Activated CD4-positive, CD25-positive, alpha-beta regulatory T cell treated with anti-CD3 and anti-CD28 coated beads, Interleukin-2, amount 50 U/mL, for 72 hours (primary cell): ENCODE measurements around the gene CCDC157.
"Not testable (repeated sequence)": the region's sequence is repeated elsewhere in the genome, so short reads cannot be mapped to it uniquely, and the experiment has no call there.

Source experiments
- DNase-seq: peaks from one replicate; pipeline ENCODE4 v3.0.0; 2021

CCDC157 gene

DNA sequence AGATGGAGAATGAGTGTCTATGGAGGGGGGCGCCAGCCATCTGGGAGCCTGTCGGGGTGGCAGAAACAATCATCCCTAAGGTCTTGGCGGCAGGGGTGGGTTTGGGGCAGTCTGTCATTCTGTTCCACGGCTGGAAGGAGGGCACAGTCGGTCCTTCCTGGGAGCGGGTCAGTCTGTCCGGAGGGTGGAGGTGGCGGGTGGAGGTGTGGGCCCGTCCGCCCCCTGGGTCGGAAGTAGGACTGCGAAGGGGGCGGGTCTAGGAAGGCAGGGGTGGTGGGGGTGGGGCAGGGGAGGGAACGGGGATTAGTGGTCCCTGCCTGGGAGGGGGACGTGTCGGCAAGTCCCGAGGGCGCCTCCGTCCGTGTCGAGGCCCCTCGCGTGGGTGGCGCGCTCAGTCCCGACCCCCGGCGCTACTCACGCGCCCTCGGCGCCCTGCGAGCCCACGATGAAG is 30.5 kb upstream of the CCDC157 start:
- no peak for DNase-seq

DNA sequence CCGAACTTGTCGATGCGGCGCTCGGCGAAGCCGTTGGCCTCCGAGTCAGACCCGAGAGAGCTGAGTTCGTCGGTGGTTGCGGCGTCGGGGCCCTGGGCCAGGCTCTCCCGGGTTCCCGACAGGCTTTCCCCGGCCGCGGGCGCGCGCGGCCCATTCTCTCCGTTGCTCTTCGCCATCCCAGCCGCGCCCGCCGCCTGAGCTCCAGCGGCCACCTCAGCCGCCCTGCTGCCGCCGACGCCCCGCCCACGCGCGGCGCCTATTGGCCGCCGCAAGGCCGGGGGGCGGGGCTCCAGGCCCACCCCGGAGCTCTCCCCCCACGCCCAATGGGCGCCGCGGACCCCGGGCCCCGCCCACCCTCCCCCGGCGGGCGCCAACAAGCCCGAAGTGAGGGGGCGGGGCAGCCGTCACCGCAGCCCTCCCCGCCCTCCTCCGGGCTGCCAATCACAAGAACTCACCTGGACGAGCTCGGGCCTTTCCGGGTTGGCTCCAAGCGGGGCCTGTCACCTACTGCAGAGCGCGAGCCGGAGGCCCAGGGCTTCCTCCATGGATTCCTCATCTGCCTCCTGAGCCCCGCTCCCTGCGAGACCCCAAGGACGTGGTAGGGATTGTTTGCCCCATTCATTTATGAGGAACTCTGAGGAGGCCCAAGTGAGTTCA is 30.0 kb upstream of the CCDC157 start, which contains the start of gene TBC1D10A:
Gene TBC1D10A (minus strand): TSS at position 236 of the 657 bp plus-strand sequence. CDS start 60 bp downstream, at position 176.
- peak; percentile 86 for DNase-seq

DNA sequence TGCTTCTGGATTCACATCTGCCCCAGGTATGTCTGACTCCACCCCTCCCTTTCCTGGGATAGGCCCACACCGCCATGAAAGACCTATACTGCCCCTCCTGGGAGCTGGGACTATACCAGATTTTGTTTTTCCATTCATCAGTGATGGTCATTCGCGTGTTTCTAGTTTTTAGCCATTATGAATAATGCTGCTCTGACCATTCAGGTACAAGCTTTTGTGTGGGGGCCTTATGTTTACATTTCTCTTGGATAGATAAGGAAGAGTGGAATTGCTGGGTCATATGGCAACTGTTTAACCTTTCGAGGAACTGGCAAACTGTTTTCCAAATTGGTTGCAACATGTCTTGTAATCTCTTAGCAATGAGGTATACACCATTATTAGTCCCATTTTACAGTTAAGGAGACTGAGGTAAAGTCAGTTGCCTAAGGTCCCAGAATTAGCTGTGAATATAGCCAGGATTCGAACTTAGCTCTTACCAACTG is 28.9 kb upstream of the CCDC157 start:
- no peak for DNase-seq

DNA sequence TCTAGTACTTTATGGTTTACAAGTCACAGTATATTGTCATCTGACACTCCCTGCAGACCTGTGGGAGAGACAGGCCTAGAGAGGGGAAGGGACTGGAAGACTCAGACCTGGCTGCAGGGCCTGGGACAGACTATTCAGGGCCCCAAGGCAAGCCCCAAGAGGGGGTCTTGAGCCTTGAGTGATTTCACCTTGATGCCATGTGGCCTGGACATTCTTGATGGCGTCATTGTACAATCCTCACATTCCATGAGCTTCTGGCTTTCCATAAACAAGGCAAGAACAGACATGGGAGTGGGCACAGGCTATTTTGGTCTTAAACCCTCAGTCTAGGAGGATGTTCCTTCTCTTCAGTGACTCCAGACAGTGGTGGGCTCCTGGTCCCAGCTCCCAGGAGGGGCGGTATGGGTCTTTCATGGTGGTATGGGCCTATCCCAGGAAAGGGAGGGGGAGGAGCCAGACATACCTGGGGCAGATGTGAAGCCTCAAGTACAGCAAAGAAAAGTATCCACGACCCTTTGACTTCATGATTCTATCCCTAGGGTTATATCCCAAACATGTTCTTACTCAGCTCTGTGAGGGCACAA is 28.2 kb upstream of the CCDC157 start:
- DNase-seq = no peak

DNA sequence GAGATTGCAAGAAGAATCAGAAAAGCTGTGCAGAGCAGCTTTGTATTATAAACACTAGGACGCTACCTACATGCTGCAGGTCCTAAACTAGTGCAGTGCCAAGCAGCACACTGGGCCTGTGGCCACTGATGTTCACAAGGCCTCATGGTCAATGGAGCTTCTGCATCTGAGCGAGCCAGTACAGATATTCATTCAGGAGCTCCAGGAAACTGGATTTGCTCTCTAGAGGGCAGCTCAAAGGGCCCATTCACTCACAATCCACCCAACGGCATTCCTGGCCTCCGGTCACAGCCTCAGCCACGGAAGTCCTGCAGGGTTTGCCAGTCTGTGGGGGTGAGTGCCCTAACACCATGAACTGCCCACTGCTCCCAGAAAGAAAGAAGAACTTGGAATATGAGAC is 24.3 kb upstream of the CCDC157 start:
- DNase-seq = no peak

DNA sequence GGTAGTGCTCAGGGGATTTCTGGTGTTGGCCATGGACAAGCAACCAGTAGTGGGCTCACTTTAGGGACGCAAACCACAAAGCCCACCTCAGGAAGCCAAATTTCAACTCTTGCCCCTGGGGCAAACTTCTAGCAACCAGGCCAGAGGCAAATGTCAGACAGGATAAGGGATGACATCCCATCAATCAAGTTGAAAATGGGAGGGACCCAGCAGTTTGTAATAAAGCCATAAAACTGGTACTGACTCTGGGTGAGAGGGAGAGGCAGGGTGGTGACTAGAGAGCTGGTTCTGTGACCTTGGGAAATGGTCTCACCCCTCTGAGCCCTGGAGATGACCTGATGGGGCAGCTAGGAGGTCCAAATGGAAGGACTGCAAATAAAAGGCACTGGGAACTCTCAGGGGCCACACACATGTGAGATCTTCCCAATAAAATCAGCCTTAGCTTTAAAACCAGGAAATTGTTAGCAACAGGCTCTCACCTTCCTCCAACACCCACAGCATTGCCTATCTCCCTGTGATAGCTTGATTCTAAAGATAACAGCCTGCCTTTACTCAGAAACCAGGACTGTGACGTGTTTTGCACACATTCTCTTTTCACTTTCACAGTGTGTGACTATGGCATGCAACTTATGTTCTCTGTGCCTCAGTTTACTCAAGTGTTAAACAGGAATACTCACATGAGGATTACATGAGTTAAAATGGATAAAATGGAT is 23.7 kb upstream of the CCDC157 start:
- no peak for DNase-seq

DNA sequence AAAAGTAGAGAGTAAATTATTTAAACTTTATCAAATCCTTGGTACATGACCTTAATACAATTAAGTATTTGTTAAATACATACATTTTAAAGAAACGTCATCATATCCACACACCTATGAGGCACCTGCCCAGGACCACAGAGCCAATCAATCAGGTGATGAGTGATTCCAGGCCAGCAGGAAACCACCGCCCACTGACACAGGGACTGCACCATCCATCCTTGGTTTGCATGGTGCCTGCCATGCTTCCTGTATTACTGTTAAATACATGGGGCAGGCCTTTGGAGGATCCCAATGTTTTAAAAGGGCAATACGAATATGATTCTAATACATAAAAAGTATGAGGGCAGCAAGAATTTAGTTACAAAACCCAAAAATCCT is 23.1 kb upstream of the CCDC157 start:
- no peak for DNase-seq

DNA sequence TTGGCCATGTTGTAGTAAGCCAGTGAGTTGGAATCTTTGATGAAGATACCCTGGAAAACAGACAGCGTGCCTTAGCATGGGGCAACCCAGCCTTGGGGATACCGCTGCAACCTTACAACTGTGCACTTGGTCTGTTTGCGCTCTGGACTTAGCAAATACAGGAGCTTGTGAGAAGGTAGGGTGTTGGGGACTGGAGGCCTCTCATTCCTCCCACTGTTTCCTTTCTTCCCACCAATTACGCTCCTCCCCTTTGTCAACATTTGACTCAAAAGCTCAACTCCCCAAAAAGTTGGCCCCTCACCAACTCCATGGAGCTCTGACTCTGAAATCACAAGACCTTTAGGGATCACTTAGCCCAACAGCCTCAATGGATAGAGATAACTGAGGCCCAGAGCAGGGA is 22.2 kb upstream of the CCDC157 start:
- DNase-seq = no peak

DNA sequence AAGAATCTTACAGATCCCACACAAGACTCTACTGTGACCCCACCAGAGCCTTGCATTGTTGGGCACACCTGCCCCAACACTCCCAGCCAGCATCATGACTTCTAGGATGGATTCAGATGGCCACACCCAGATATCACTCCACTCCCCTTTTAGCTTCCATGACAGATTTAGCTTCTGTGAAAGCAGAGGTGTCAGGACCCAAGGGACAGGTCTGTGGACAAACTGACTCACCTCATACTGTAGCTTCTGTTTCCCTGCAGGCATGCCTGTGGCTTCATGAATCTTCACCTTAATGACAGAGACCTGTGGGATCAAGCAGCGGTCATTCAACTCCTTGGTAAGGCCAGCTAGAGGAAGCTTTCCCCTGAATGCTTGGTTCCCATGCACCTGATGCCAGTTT is 21.6 kb upstream of the CCDC157 start:
- DNase-seq = no peak

DNA sequence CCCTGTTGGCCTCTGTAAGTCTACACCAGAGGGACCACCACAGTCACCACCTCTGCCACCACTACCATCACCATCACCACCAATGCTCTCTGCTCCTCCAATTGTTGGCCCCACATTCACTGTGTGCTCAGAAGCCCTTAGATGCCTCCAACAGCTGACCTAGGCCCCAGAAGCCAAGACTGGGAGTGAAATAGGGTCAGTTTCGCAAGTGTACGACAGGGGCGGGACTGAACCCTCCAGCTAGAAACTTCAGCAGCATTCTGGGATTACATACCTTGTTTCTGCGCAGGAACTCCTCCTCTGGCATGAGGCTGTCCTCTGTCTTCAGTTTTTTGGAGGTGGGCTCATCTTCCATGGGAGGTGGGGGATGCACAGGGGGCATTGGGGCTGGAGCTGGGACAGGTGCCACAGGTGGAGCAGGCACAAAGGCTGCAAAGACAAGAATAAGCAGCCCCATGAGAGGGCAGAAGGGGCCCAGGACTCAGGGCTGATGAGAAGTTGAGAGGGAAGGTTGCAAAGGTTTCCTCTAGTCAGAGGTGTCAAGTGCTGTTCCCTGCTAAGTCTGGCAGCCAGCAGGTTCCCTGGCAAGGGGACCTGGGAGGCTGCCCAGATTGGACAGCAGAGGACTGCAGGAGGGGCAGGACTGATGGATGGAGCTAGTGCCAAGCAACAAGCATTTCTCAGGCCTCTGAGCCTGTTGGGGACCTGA is 19.9 kb upstream of the CCDC157 start:
- no peak for DNase-seq

DNA sequence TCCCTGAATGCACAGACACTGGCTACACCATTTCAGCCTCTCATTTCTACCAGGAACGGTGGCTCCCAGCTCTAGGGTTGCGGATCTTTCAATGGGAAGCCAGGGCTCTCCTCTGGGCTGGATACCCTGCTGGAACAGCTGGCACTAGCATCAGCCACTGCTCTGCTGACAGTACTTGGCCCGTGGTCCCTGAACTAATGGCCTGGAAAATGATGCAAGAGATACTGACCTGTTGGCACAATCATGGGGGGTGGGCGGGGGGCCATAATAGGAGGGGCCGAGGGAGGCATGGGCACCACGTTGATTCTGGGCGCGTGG is 19.4 kb upstream of the CCDC157 start:
- DNase-seq = no peak

DNA sequence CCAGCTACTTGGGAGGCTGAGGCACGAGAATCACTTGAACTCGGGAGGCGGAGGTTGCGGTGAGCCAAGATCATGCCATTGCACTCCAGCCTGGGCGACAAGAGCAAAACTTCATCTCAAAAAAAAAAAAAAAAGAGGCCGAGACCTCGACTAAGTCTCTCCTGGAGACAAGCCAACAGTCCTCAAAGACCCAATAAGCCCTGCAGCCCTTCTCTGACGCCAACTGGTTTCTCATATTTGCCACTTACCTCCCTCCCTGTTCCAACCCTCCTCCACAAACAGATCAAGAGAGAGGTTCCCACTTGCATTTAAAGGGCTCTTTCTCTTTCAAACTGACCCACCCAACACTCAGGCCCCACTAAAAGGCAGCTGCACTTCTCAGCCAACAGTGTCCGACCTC is 18.5 kb upstream of the CCDC157 start:
- DNase-seq = not testable (repeated sequence)

DNA sequence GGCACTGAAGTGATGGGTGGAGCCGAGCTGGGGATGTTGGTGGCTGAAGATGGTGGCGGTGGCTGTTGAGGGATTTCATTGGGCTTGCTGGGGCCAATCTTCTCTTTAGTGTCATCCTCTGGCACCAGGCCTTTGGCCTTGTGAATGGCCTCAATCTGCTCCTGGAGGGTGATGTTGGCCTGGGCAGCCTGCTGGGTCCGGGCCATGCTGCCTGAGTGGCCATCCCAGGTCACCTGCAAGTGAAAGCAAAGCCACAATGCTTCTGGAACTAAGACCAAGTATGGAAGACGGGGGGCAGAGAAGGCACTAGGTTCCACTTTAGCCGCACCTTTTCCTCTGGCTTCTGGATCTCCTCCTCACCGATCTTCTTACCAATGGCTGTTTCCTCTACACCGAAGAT is 18.0 kb upstream of the CCDC157 start:
- no peak for DNase-seq

DNA sequence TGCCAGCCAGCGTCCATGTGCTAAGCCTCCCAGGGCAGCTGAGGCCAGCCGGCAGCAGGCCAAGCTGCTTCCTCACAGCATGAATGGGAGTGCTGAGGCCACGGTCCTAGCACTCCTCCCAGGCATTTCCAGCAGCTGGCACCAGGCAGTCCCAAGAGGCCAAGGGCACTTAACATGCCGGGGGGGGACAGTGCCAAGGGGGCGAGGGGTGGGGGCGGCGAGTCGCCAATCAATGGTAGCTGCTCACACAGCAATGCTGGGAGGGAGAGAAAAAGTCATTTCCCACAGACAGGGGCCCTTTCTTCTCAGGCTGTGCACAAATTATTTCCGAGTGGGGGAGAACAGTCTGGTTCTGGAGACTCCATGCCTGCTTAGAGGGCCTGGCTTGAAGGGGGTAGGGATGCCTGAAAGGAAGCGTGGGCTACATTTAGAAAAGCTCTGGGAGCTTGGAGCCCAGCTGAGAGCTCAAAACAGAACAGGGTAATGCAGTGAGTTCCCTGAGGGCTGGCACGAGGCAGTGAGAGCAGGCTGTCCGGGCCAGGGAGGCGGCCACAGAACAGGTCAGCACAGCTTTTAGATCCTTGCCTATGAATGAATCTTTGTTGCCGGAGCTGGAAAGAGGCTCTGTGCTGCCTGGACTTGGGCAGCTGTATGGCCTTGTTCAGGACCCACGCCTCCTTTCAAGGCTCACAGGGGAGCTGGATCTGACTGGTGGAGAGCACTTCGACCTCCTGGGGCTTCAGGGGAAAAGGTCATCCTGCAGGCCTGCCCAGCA is 15.7 kb upstream of the CCDC157 start:
- no peak for DNase-seq

DNA sequence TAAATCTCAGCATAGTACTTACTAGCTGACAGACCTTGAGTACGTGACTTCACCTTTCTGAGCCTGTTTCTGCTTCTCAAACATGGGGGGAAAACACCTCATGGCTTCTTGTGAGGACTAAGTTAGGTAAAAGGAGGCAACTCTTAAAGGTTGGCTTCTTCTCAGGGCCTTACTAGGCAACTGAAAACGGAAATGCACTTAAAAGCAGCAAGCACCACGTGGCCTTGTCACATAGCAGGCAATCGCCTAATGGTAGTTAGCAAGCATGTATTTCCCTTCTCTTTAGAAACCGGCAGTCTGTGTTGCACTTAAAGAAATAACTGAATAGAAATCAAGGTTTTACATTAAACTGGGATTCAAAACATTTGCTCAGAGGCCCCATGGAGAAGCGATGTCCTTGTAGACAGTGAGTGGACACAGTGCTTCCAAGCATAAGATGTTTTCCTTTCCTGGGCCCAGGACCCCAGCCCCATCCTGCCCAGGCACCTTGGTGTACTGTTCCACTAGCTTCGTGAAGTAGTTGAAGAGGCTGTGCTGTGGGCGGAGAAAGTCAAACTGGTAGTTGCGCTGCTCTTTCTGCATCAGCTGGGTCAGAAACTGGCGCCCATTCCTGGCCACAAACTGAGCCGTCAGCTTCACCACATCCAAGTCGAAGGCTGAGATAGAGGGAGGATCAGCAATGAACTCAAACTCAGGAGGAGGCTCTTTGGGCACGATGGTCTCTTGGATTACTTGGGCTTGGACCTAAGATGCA is 12.2 kb upstream of the CCDC157 start:
- DNase-seq = no peak

DNA sequence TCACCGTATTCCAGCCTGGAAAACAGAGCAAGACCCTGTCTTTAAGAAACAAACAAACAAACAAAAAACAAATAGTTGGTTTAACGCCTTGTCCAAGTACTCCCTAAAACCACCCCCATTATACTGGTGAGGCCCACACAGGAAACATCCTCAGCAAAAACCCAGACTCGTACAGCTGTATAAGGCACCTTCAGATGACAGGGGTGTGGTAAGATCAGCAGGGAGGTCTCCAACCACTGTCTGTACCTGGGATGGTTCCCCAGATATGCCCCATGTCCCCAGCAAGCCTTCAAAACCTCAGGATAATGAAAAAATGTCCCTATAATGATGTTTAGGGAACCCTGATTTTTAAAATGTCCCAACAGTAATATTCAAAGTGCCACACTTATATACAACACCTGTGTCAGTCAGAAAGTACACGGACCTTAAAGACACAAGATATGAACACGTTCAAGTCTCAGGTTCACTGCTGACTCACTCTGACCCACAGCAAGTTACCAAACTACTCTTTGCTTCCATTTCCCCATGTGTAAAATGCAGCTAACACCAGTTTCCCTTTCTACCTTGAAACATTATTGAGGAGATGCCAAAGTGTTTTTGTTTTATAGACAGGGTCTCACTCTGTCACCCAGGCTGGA is 9.4 kb upstream of the CCDC157 start:
- DNase-seq = no peak

DNA sequence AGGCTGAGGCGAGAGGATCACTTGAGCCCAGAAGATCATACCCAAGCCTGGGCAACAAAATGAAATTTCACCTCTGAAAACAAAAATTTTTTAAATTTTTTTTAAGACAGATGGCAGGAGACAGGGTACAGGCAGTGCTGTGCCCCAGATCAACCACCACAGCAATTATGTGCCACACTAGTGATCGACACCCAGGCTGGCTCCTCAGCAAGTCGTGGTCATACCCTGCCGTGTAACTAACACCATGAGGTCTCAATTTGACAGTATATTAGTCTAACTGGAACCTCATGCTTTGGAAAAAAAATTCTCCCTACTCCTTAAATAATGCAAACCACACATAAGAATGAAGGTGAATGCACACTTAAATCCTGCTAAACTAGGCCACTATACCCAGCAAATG is 8.4 kb upstream of the CCDC157 start:
- DNase-seq = no peak

DNA sequence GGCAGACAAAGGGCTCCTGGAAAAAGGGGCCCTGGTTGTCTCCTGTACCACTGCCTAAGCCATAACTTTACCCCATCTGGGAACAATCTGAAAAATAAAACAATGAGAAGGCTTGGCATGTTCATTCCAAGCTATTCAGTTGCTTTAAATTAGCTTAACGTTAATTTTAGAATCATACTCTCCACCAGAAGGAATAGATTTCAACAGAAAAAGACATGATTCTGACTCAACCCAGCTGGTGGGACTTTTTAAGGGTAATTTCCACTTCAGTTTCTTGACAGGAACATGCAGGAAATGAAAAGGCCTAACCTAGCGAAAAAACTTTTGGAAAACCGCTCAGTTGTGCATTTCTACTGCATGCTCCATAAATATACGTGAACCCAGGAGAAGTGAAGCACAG is 8.0 kb upstream of the CCDC157 start:
- DNase-seq = no peak

DNA sequence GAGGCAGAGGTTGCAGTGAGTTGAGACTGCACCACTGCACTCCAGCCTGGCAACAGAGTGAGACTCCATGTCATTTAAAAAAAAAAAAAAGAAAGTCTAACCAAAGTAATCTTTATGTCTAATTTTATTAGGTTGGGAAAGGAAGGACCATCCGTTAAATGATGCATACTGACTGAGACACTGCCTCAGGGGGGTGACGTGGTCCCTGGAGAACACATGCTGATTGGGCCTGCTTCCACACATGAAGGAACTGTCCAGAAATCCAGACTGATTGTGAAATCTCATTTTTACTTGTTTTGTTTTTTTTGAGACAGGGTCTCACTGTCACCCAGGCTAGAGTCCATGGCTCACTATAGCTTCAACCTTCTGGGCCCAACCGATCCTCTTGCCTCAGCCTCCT is 5.6 kb upstream of the CCDC157 start:
- no peak for DNase-seq

DNA sequence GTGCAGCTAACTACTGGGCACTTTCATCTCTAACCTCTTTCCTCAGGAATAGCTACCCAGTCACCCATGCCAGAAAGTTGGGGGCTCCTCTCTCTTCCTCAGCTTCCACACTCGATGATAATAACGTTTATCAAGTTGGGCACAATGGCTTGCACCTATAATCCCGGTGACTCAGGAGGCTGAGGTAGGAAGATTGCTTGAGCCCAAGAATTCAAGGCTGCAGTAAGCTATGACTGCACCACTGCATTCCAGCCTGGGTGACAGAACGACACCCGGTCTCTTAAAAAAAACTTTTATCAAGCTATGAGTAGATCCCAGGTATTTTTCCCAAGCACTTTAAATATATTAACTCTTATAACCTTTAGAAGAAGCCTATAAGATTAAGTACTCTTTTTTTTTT is 2.2 kb upstream of the CCDC157 start:
- DNase-seq = no peak

DNA sequence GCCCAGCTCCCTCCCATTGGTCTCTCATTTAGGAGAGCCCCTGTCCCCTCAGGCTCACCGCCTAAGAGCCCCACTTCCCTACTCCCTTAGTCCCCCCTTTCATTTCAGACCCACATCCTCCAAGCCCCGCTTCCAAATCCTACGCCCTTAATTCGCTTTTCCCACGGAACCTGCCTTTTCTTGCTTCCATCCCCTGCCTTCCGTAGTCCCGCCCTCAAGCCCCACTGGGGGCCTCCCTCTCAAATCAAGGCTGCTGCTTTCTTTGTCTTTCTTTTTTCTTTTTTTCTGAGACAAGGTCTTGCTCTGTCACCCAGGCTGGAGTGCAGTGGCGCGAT is 396 bp downstream of the CCDC157 start:
- DNase-seq = no peak
